HepG2 (cell line): Measurements from ENCODE around the gene ZNF644. TPM values are rescaled to one million over a fixed set of nuclear protein-coding genes. Genes with fewer than 3 reads are reported as not detected.

Experiments
- BRCA1 ChIP-seq: sonication (generic); formaldehyde crosslinking; IDR thresholded peaks from 2 replicates; pipeline ENCODE4 v1.4.0; 2020; ENCODE audit warnings: missing genetic modification reagents
- ELK4 ChIP-seq: sonication (generic); formaldehyde crosslinking; IDR thresholded peaks from 2 replicates; pipeline ENCODE4 v1.9.0; 2021; ENCODE audit warnings: missing genetic modification reagents, borderline replicate concordance
- ZBTB20 ChIP-seq: sonication (generic); formaldehyde crosslinking; IDR thresholded peaks from 2 replicates; pipeline ENCODE4 v1.8.1; 2023; ENCODE audit warnings: missing genetic modification reagents, low read depth, mild to moderate bottlenecking, borderline replicate concordance
- ZSCAN9 ChIP-seq: IDR thresholded peaks from 2 replicates; pipeline ENCODE4 v1.6.1; 2016; ENCODE audit warnings: borderline replicate concordance
- polyA plus RNA-seq, 8 experiments: library from polyadenylated mRNA; depleted of rRNA in 3 of 8; stranded (reverse) in 7 of 8; unstranded in 1 of 8; fragments of >200 nt; fragmentation: Illumina TruSeq in 4 of 8; extraction: Trizol in 4 of 8; gene quantifications; 2 replicates each; pipeline versions ENCODE4 v1.2.1 to v1.2.3, GENCODE V29; 2011 to 2016; ENCODE audit warnings: low read depth in 4 of 8, missing spikeins in 1 of 8, mixed read lengths in 1 of 8; ENCODE audit not compliant: insufficient read depth in 1 of 8
- total RNA-seq, 5 experiments: library from RNA; depleted of rRNA; stranded (reverse); fragments of >200 nt; fragmentation: Illumina TruSeq; extraction: Trizol; gene quantifications; 2 replicates each; pipeline ENCODE4 v1.2.3, GENCODE V29; 2016; ENCODE audit warnings: low read depth in 1 of 5
- TF ChIP-seq, protein P1 (sequence below), 2 experiments: sonication (generic) in 1 of 2; formaldehyde crosslinking in 1 of 2; IDR thresholded peaks; 2 replicates each; pipeline versions ENCODE4 v1.6.1 to v1.9.0; 2014 to 2022; ENCODE audit warnings: antibody characterized with exemption in 1 of 2, borderline replicate concordance in 1 of 2, inconsistent platforms in 1 of 2, low read depth in 1 of 2, missing genetic modification reagents in 1 of 2
- TF ChIP-seq, protein P2 (sequence below): sonication (generic); formaldehyde crosslinking; IDR thresholded peaks from 2 replicates; pipeline ENCODE4 v1.9.0; 2022; ENCODE audit warnings: low read depth, missing genetic modification reagents

The ZNF644 gene
- total and polyA plus RNA-seq, 2 of the 13 experiments (the other 11 are each of a cell fraction or from before 2014, with no cell fraction given), result 17.7 to 51.7 TPM

DNA sequence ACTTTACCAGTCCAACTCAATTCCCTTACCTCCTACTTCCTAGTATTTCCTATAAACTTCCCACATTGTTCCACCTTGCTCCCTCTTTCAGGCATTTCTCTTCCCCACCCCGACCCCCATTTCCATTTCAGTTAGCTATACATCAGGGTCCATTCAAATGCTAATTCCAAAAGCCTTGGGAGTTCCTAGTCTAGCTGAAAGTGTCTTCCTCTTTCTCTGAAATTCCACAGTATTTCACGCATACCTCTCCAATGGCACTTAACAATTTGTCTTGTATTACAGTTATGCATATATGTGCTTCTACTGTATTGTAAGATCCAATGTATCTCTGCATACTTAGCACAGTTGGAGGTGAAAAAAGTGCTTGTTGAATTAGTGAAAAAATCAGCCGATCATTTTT is 94.9 kb downstream of the ZNF644 start (continued):
- TF ChIP-seq, protein P1, sequence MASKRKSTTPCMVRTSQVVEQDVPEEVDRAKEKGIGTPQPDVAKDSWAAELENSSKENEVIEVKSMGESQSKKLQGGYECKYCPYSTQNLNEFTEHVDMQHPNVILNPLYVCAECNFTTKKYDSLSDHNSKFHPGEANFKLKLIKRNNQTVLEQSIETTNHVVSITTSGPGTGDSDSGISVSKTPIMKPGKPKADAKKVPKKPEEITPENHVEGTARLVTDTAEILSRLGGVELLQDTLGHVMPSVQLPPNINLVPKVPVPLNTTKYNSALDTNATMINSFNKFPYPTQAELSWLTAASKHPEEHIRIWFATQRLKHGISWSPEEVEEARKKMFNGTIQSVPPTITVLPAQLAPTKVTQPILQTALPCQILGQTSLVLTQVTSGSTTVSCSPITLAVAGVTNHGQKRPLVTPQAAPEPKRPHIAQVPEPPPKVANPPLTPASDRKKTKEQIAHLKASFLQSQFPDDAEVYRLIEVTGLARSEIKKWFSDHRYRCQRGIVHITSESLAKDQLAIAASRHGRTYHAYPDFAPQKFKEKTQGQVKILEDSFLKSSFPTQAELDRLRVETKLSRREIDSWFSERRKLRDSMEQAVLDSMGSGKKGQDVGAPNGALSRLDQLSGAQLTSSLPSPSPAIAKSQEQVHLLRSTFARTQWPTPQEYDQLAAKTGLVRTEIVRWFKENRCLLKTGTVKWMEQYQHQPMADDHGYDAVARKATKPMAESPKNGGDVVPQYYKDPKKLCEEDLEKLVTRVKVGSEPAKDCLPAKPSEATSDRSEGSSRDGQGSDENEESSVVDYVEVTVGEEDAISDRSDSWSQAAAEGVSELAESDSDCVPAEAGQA (IDR thresholded peaks at IDR 0.05; ENCODE audit: low read depth), result no peak
- TF ChIP-seq, protein P1 (CRISPR knock-in tag; IDR thresholded peaks at IDR 0.05; ENCODE audit: borderline replicate concordance), result no peak
- TF ChIP-seq ELK4 (CRISPR knock-in tag) (no peak), BRCA1 (CRISPR knock-in tag) (no peak), ZSCAN9 (CRISPR knock-in tag) (no peak), ZBTB20 (CRISPR knock-in tag) (no peak)
- TF ChIP-seq, protein P2, sequence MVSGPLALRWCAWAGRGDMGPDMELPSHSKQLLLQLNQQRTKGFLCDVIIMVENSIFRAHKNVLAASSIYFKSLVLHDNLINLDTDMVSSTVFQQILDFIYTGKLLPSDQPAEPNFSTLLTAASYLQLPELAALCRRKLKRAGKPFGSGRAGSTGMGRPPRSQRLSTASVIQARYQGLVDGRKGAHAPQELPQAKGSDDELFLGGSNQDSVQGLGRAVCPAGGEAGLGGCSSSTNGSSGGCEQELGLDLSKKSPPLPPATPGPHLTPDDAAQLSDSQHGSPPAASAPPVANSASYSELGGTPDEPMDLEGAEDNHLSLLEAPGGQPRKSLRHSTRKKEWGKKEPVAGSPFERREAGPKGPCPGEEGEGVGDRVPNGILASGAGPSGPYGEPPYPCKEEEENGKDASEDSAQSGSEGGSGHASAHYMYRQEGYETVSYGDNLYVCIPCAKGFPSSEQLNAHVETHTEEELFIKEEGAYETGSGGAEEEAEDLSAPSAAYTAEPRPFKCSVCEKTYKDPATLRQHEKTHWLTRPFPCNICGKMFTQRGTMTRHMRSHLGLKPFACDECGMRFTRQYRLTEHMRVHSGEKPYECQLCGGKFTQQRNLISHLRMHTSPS (CRISPR knock-in tag), result no peak
